NCI-H1105 (cell line): ENCODE measurements around the gene LHCGR.
"Not testable (repeated sequence)": the region's sequence is repeated elsewhere in the genome, so short reads cannot be mapped to it uniquely, and the experiment has no call there.

Experiments
- DNase-seq: peaks from one replicate; lab custom pipeline; 2025; lab: John Stamatoyannopoulos, UW

LHCGR gene

DNA sequence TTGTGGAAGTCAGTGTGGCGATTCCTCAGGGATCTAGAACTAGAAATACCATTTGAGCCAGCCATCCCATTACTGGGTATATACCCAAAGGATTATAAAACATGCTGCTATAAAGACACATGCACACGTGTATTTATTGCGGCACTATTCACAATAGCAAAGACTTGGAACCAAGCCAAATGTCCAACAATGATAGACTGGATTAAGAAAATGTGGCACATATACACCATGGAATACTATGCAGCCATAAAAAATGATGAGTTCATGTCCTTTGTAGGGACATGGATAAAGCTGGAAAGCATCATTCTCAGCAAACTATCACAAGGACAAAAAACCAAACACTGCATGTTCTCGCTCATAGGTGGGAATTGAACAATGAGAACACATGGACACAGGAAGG is 16.3 kb downstream of the LHCGR start:
- DNase-seq = not testable (repeated sequence)

DNA sequence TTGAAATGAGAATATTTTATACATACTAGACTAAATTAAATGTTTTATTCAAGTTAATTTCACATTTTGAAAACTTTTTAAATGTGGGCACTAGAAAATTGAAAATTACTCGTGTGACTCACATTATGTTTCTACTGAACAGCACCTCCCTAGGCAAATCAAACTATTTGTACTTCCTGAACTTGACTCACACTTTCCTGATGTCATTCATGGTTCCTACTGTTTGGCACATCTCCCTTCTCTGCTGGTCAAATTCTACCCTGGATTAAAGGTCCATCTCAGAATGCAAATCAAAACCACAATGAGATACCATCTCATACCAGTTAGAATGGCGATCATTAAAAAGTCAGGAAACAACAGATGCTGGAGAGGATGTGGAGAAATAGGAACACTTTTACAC is 16.7 kb downstream of the LHCGR start:
- no peak for DNase-seq

DNA sequence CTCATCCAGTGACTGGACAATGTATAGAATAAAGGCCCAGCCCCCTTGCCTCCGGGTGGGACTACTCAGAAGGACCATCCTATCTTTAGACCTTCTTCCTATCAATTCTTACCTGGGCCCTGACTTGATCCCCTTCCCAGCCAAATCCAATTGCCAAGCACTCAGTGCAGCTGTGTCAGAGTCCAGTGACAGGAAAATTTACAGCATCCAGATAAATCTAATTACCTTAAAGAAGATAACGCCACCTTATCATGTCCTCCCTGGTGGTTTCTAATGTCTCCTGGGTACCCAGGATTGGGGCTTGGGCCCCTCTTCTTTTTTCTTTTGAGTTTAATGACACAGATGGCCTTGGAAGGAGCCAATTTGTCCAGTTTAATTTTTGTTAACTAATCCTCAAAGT is 19.3 kb downstream of the LHCGR start:
- no peak for DNase-seq

DNA sequence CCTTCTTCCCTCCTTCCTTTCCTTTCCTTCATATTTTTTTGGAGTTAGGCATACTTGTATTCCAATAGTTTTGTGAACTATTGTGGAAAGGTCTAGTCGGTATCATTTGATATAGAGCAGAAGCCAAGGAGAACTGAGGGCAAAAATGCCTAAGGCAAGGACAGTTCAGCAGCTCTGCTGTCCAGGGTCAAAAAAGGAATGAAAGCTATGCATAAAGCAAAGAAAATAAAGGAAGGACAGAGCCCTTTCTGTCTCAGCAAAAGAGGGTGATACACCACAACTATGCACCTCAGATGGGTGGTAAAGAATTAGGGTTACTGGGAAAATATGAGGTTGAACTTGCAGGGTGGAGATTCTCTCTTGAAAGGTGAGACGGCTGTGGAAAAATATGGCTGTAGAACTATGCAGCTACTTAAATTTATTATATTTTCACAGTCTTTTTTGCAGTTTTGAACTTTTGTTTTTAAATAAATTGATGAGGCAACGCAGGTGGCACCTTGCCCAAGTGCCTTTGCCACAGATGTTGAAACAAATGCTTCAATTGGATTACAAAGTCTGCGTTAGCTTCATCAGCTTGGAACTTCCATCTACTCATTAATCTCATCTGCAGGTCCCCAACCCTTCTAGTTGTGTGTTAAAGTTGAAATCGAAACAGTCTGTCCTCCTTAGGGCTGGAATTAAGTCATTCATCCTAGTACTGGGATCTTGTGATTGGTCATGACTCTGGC is 20.8 kb downstream of the LHCGR start:
- no peak for DNase-seq

DNA sequence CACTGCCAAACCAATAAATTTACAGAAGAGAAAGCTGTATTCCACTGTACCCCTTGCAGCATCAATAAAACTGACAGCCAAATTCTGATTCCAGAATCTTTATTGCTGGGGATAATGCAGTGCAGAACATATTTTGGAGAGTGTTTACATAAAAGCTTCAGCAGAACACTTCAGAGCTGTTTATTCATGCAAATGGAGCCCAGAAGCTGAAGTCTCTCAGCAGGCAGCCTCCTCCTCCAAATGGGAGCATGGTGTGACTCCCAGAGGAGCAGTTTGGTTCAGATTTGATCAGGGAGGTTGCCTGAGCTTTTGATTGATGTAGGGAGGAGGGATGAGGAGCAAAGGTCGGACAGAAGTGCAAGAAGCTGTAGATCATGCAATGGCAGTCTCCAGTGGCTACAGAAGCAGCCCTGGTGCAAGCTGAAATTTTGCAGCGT is 22.4 kb downstream of the LHCGR start:
- DNase-seq = peak; percentile 47

DNA sequence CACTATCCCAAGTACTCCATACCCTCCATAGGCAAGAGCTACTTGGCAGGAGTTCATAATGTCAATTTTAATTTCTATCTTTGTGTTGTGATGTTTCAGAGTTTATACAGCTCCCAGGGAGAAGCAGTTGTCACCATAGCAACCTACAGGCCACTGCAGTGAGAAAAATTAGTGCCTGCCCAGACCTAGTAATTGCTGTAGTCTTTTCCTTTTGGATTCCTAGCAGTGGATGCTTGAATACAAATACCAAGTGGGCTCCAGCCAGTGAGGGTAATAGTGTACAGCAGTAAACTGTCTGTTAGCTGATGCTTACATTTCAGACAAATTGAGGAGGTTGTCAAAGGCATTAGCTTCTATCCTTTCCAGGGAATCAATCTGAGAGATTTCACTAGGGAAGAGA is 26.7 kb downstream of the LHCGR start:
- DNase-seq = peak; percentile 63

DNA sequence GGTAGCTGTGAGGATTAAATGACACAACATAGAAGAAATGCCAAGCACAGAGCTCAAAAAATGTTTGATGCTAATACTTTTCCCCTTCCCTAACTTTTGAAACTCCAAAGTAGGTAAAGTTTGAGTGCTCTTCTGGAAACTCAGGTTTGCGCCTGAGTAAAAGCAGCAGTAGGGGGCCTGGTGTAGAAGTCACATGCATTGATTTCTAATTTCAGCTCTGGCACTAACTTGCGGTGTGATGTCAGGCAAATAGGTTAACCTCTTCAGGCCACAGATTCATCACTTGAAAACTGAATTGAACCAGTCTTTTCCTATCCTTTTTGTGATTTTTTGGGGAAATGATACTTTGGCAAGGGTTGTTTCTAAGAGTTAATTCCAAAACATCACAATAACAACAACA is 27.2 kb downstream of the LHCGR start:
- DNase-seq = no peak

DNA sequence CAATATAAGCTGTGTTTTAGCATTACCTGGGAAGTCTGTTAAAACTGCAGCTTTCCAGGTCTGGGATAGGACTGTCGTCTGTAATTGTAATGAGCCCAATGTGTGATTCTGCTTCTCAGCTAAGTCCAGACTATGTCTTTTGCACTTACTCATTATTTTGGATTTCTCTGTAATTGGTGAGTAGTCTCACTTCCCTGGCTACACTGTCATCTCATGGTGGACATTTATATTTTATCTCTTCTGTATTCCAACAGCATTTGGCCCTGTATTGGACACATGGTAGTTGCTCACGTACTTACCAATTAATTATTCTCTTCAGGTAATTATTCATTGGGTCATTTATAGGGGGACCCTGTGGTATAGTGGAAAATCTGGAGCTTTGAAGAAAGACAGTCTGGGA is 28.0 kb downstream of the LHCGR start:
- no peak for DNase-seq

DNA sequence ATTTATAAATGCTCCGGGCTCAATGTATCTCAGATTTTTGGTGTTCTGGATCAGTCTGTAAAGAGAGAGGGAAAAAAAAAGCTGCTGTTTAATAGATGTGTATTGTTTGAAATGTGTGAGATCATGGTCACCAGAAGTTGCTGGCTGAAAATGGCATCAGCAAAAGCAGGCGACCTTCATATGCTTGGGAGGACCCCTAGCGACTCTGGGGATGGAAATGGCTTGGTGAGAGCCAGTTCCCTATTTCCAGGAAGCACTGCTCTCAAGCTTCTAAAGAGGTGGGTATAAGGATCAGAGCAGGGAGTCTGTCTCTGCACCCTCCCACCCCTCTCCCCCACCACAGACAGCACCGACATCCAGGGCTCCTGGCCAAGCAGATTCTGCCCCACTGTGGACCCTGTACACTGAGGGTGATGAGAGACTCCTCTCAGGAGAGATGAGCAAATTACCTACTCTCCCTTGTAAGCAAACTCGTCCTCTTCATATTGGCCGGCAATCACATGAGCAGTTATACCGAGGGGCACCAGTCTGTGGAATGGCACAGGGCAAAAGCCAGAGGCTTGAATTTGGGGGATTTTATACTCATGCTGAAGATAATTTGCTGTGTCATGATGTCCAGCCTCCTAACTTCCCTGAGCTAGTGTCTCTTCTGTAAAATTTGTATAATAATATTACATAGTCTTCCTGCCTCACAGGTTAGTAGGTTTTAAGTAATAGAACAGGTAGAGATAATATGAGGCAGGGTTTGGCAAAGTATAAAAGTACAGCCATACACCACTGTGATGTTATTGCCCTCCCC is 29.6 kb downstream of the LHCGR start:
- DNase-seq = no peak

DNA sequence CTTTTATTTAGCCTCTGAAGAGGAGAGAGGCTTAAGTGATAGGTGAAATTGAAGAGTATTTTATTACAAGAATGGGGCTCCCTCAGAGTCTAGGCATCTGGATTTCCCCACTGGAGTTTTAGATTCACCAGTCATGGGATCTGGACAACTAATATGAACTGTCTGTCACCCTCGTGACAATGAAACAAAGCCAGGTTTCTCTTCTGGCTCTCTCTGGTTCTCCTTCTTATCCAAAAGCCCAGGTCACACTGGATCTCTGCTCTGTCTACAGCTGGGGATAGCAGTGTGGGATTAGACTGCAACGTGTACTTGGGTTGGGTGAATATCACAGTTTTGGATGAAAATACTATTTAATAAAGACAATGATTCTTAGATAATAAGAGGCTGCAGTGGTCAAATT is 31.2 kb downstream of the LHCGR start:
- DNase-seq = no peak

DNA sequence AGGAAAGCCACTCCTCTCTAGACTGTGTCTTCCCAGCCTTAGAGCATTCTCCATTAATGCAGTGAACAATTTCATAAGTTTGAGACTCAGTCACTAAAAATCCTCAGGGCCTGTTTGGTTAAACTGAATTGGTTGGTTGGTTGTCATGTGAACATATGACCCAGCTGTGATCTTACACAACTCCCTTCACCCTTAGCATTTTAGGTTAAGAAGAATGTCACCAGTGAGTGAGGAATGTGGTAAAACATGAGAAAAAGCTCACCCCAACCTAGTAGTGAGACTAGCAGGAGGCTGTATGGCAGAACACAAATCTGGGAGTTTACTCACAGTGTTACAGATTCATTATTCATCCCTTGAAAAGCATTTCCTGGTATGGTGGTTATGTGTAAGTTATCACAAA is 32.4 kb downstream of the LHCGR start:
- no peak for DNase-seq

DNA sequence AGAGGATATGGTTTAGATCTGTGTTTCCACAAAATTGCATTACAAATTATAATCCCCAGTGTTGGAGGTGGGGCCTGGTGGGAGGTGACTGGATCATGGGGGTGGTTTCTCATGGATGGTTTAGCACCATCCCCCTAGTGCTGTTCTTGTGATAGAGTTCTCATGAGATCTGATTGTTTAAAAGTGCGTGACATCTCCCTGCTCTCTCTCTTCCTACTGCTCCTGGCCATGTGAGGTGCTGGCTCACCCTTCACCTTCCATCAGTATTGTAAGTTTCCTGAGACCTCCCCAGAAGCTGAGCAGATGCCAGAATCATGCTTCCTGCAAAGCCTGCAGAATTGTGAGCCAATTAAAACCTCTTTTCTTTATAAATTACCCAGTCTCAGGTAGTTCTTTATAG is 33.1 kb downstream of the LHCGR start:
- no peak for DNase-seq

DNA sequence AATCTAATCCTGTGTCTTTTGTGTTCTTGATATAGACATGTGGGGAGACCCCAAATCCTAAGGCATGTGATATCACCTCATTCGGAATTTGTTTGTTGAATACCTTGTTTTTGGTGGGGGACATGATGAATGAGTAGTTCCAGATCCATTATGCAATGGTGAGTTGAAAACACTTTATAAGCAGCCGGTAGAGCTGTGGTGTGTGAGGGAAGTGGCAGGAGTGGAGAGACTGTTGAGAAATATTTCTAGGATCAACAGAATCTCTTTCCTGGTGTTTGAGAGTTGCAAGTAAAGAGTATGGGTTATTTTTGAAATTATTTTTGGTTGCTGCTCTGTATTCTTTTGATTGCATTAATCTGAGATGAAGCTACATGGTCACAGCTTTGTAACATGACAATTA is 34.4 kb downstream of the LHCGR start:
- DNase-seq = no peak

DNA sequence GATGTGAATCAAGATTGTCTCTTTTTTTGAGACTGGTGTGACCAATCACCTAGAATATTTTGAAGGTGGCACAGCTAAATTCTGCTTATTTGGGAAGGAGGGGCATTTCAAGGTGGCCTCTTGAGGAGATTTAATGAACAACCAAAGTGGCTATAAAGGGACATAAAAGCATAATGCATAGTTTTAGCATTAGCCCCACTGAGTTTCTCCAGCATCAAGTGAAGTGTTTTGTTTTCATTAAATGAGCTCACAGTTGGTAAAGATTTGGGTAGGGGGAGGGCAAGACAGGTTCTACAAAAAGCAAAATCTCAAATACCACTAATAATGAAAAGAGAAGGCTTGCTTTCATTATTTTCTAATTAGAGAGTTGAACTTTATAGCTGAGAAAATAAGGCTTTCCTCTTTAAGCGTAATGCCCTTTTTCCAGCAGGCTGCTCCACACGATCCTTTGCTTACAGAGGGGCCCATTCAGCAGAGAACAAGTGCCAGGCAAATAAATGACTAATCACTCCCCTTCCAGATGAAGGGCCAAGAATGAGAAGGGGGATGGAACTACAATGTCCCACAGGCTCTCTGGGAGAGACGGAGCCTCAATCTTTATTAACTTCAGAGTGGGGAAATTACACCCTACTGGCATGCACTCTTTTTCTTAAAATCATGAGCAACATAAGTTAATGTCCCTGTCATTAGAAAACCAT is 35.9 kb downstream of the LHCGR start:
- no peak for DNase-seq

DNA sequence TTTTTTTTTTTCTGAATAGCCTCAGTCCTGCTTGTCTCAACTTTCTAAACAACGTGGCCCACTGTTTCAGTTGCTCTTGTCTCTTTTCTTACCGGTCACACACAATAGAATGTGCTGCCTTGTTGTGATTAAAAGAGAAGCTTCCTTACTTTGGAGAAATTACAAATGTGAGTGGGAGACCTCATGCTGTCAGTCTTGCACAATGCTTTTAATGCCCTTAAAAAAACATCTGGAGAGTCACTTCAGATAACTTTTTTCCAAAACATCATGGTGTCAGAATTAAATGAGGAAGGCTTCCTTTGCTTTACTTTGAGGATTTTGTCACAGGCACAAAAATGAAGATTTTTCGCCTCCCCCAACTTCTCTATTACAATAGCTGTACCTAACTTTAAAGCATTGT is 37.7 kb downstream of the LHCGR start:
- no peak for DNase-seq

DNA sequence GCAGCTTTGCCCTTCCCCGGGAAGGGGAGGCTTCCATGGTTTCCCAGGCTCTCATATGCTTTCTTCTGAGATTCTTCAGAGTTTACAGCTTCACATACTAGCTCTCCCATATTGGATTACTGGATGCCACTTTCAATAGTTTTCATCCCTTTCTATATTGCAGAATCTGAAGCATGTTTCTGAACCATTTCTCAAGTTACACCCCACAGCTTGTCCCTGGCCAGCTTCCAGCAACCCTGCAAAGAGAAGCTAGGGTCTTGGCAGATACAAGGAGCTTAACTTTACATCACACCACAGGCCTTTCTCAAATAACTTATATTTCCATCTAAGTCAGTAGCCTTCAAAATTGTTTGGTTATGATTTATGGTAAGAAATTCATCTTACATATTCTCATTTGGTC is 39.6 kb downstream of the LHCGR start:
- DNase-seq = no peak

DNA sequence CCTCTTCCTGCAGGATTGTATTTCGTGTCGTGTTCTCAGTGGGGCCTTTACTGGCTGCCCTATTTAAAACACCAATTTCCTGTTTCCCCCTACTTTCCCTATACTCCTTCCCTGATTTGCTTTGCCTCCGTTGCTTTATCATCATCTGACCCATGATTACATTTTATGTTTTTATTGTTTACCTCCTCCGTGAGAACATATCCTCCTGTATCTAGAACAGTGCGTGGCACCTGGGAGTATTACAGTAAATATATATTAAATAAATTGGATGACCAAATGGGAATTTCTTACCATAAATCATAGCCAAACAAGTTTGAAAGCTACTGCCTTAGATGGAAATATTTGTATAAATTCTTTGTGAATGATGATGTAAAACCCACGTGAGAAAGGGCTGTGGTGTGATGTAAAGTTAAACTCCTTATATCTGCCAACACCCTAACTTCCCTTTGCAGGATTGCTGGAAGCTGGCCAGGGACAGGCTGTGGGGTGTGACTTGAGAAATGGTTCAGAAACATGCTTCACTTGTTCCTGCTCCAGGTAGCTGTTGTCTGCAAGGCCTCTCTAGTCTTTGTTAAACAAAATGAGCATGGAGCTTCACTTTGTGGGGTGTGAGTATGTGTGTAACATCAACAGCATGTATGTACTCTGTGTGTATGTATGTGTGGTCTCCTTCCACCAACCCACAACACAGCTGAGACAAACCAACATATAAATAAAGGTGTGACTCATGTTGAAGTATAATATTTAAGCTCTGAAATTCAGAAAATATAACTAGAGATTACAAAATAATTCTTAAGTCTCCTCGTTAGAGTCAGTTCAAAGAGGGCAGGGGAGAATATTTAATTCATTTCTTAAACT is 40.3 kb downstream of the LHCGR start:
- DNase-seq = no peak

DNA sequence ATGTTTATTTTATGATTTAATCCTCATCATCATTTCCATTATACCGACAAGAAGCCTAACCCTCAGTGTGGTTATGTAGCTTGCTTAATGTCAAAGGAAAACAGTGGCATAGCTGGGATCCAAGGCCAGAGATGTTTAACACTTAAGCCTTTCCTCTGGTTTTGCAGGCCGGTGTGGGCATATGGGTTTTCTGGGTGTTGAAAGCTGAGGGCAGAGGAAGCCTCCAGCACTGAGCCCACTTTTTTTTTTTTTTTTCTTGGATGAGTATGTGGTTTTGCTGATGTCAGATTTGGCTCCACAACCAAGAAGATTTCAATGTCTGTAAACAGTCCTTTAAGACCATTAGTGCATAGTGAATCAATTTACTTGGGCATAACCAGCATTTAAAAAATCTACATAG is 41.3 kb downstream of the LHCGR start:
- DNase-seq = no peak

DNA sequence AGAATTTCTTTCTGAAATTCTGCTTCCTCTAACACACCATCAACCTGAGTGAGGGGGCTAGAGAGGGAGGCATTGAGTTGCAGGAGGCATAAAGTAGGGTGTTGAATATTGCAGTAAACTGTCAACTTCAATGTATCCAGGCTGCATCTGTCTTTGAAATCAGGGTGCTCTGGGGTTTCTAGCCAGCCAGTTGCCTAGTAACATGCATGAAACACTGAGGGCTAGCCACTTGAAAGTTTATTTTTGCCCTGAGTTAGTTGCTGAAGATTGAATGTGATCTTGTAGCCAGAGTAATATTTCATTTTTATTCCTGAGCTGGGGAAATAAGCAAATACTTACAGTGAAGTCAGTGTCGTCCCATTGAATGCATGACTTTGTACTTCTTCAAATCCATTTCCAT is 41.9 kb downstream of the LHCGR start:
- DNase-seq = no peak

DNA sequence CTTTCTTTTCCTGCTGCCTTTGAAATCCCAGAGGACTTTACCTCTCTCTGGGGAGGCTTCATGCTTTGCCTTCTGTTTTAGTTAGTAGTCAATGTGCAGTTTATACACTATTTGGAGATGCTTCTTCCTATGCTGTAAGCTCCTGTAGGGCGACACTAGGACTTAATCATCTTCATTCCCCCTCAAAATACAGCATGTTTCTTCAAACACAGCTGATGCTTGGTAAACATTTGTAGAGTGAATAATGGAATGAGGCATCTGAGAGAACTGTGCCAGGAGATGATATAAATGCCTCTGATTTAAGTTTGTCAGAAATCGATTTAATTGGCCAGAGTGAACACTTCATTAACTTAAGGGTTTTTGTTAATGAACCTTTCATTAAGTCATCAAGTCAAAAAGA is 43.4 kb downstream of the LHCGR start:
- no peak for DNase-seq

DNA sequence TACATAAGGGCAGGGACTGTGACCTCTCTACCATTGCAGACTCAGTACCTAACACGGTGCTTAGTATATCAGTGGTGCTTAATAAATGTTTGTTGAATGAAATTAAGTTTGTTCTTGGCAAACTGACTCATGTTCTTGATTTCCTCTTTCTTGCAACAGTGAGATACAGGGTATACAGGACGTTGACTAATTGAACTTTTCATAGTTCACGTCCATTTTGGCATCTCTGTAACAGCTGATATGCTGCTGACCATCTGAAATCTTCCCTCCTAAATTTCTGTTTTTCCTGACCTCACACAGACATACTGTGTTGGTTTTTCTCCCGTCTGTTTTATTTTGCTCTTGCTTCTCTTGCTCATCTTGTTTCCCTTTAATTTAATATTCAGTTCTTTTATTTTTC is 44.2 kb downstream of the LHCGR start:
- DNase-seq = no peak
